Measurements from ENCODE around the gene LRMDA. TPM values are rescaled to one million over a fixed set of nuclear protein-coding genes. Genes with fewer than 3 reads are reported as not detected.
A peak's percentile ranks its signal among the peaks of the same experiment; 100 is the strongest.

Gene LRMDA
- polyA plus RNA-seq, 3 donors: 39.8 to 59.6 (median 56.4) TPM

GRCh38 chr10:76047521-76047920, 616.1 kb downstream of the LRMDA start:
- Histone ChIP-seq H3K79me2 (ENCODE audit: insufficient read depth, low read length) (no peaks in the 10 kb centered on the region), H3K27me3 (ENCODE audit: control insufficient read depth in 2 of 2, insufficient read depth in 2 of 2, low read length in 2 of 2) (no peaks in the 10 kb centered on the region), H3K4me1 (ENCODE audit: control insufficient read depth in 1 of 2, insufficient read depth in 2 of 2, low read length in 2 of 2) (peaks cover 3 to 7% of the 10 kb centered on the region in 2 donors), H3K4me3 (replicated peaks in 1 of 3; ENCODE audit: low read depth in 2 of 3, low read length in 3 of 3) (no peak overlapping the region), H3K9ac (ENCODE audit: insufficient read depth, low read length, poor library complexity, severe bottlenecking) (no peak overlapping the region), H3K4me2 (replicated peaks; ENCODE audit: extremely low read depth, low read length, poor library complexity, severe bottlenecking) (no peak overlapping the region), H3K9me3 (replicated peaks in 1 of 2; ENCODE audit: control insufficient read depth in 1 of 2, insufficient read depth in 1 of 2, low read length in 2 of 2) (no peaks in the 10 kb centered on the region), H3K36me3 (replicated peaks in 1 of 2; ENCODE audit: control insufficient read depth in 1 of 2, insufficient read depth in 2 of 2, low read length in 2 of 2) (peaks cover 0 to 24% of the 10 kb centered on the region in 2 donors), H3K27ac (ENCODE audit: low read depth in 1 of 2, low read length in 2 of 2) (no peak overlapping the region), H4K20me1 (ENCODE audit: insufficient read depth, low read length) (no peaks in the 10 kb centered on the region), H2AFZ (ENCODE audit: insufficient read depth, low read depth, low read length, poor library complexity, severe bottlenecking) (no peak overlapping the region)
- no peaks in the 10 kb centered on the region for H3K27me3 Mint-ChIP-seq (ENCODE audit: low read depth in 3 of 3)
- 100% methylated on average over 3 of the region's 3 CpGs for WGBS (ENCODE audit: insufficient coverage)
- TF ChIP-seq CTCF (IDR thresholded peaks at IDR 0.05): no peak
- peak overlapping the region in 4 of 7 donors; percentile 42 to 85 (median 64) for H3K27ac Mint-ChIP-seq
- H3K4me3 Mint-ChIP-seq: no peak overlapping the region
- peaks cover 18 to 40% of the 10 kb centered on the region in 2 donors for H3K36me3 Mint-ChIP-seq
- intact Hi-C loops (cut with micrococcal nuclease): no loop called here
- H3K9me3 Mint-ChIP-seq: peaks cover 0 to 4% (median 0%) of the 10 kb centered on the region in 7 donors
- no peak for DNase-seq
- H3K4me1 Mint-ChIP-seq: peaks cover 21% of the 10 kb centered on the region

GRCh38 chr10:76049581-76050290, 618.3 kb downstream of the LRMDA start:
- Histone ChIP-seq H3K79me2 (ENCODE audit: insufficient read depth, low read length) (no peaks in the 10 kb centered on the region), H3K27me3 (ENCODE audit: control insufficient read depth in 2 of 2, insufficient read depth in 2 of 2, low read length in 2 of 2) (no peaks in the 10 kb centered on the region), H4K20me1 (ENCODE audit: insufficient read depth, low read length) (no peaks in the 10 kb centered on the region), H3K4me1 (ENCODE audit: control insufficient read depth in 1 of 2, insufficient read depth in 2 of 2, low read length in 2 of 2) (peaks cover 3 to 7% of the 10 kb centered on the region in 2 donors), H2AFZ (ENCODE audit: insufficient read depth, low read depth, low read length, poor library complexity, severe bottlenecking) (no peak overlapping the region), H3K4me2 (replicated peaks; ENCODE audit: extremely low read depth, low read length, poor library complexity, severe bottlenecking) (no peak overlapping the region), H3K9me3 (replicated peaks in 1 of 2; ENCODE audit: control insufficient read depth in 1 of 2, insufficient read depth in 1 of 2, low read length in 2 of 2) (peaks cover 5 to 7% of the 10 kb centered on the region in 2 donors), H3K36me3 (replicated peaks in 1 of 2; ENCODE audit: control insufficient read depth in 1 of 2, insufficient read depth in 2 of 2, low read length in 2 of 2) (peaks cover 0 to 44% of the 10 kb centered on the region in 2 donors), H3K4me3 (replicated peaks in 1 of 3; ENCODE audit: low read depth in 2 of 3, low read length in 3 of 3) (no peak overlapping the region), H3K9ac (ENCODE audit: insufficient read depth, low read length, poor library complexity, severe bottlenecking) (no peak overlapping the region), H3K27ac (ENCODE audit: low read depth in 1 of 2, low read length in 2 of 2) (peak overlapping the region in 1 of 2 donors; percentile 45)
- H3K36me3 Mint-ChIP-seq: peaks cover 28 to 57% of the 10 kb centered on the region in 2 donors
- WGBS (ENCODE audit: insufficient coverage): no CpG with 5 or more reads among the region's 5 CpGs
- H3K4me1 Mint-ChIP-seq: peaks cover 17% of the 10 kb centered on the region
- H3K27ac Mint-ChIP-seq: peak overlapping the region in 6 of 7 donors; percentile 76 to 92 (median 85)
- DNase-seq: peak; percentile 44 to 54 (median 46)
- H3K9me3 Mint-ChIP-seq: peaks cover 1 to 14% (median 7%) of the 10 kb centered on the region in 7 donors
- H3K27me3 Mint-ChIP-seq (ENCODE audit: low read depth in 3 of 3): no peaks in the 10 kb centered on the region
- H3K4me3 Mint-ChIP-seq: no peak overlapping the region
- intact Hi-C loops (cut with micrococcal nuclease): no loop called here
- TF ChIP-seq CTCF (IDR thresholded peaks at IDR 0.05): no peak

Measured in CD14-positive monocyte (primary cell).